Measurements from ENCODE around the gene SYF2.

Gene SYF2

GRCh38 chr1:25206201-25206600 lies 26.1 kb downstream of the SYF2 start:
- H3K4me1 ChIP-seq (ENCODE audit: control insufficient read depth in 2 of 2, insufficient read depth in 1 of 2, low read depth in 1 of 2, low read length in 2 of 2) = no peaks in the 10 kb centered on the region
- no peak overlapping the region for H3K9ac ChIP-seq (ENCODE audit: low read depth, low read length, poor library complexity)
- H3K27me3 ChIP-seq (ENCODE audit: control insufficient read depth in 3 of 3, insufficient read depth in 3 of 3, low read depth in 1 of 3, low read length in 3 of 3) = peaks cover 0 to 23% (median 0%) of the 10 kb centered on the region in 3 experiments
- H3K27ac ChIP-seq (replicated peaks; ENCODE audit: low read length) = no peak overlapping the region
- H4K91ac ChIP-seq (ENCODE audit: low read depth, low read length, poor library complexity) = no peak overlapping the region
- H3K23ac ChIP-seq (ENCODE audit: low read depth, low read length, poor library complexity) = no peak overlapping the region
- DNase-seq (ENCODE audit: low spot score) = no peak
- H3K4ac ChIP-seq (ENCODE audit: low read length) = no peak overlapping the region
- no peak overlapping the region for H3K14ac ChIP-seq (ENCODE audit: low read length)
- H4K8ac ChIP-seq (ENCODE audit: low read depth, low read length) = no peak overlapping the region
- no peak overlapping the region for H2AFZ ChIP-seq (ENCODE audit: low read length)
- WGBS, 2 donors (ENCODE audit: extremely low coverage in 2 of 2, insufficient read length in 2 of 2, insufficient replicate concordance in 1 of 2) = no CpG with 5 or more reads among the region's 5 CpGs
- no peak overlapping the region for H3K18ac ChIP-seq (ENCODE audit: low read length)
- no peak overlapping the region for H3K4me3 ChIP-seq (ENCODE audit: low read length in 2 of 2)
- H2BK120ac ChIP-seq (ENCODE audit: low read depth, low read length) = no peak overlapping the region
- H3K79me1 ChIP-seq (ENCODE audit: low read depth, low read length) = no peaks in the 10 kb centered on the region
- H2BK5ac ChIP-seq (ENCODE audit: low read length) = no peak overlapping the region
- no peak overlapping the region for H2BK15ac ChIP-seq (ENCODE audit: low read length)
- no peak overlapping the region for H3K4me2 ChIP-seq (ENCODE audit: insufficient read depth, low read length, poor library complexity, severe bottlenecking)
- H2BK12ac ChIP-seq (ENCODE audit: low read length) = no peak overlapping the region
- no peak overlapping the region for H2AK5ac ChIP-seq (ENCODE audit: low read depth, low read length)
- H3K9me3 ChIP-seq (replicated peaks in 1 of 2; ENCODE audit: control insufficient read depth in 2 of 2, insufficient read depth in 1 of 2, low read depth in 1 of 2, low read length in 2 of 2) = no peaks in the 10 kb centered on the region
- no peaks in the 10 kb centered on the region for H3K36me3 ChIP-seq (replicated peaks in 1 of 2; ENCODE audit: control insufficient read depth in 2 of 2, insufficient read depth in 2 of 2, low read length in 2 of 2)

GRCh38 chr1:25205786-25206185 lies 26.5 kb downstream of the SYF2 start:
- Histone ChIP-seq H3K4me3 (ENCODE audit: low read length in 2 of 2) (no peak overlapping the region), H3K36me3 (replicated peaks in 1 of 2; ENCODE audit: control insufficient read depth in 2 of 2, insufficient read depth in 2 of 2, low read length in 2 of 2) (no peaks in the 10 kb centered on the region), H3K4me2 (ENCODE audit: insufficient read depth, low read length, poor library complexity, severe bottlenecking) (no peak overlapping the region), H3K27ac (replicated peaks; ENCODE audit: low read length) (no peak overlapping the region), H2AK5ac (ENCODE audit: low read depth, low read length) (no peak overlapping the region), H2BK15ac (ENCODE audit: low read length) (no peak overlapping the region), H2BK5ac (ENCODE audit: low read length) (no peak overlapping the region), H3K4me1 (ENCODE audit: control insufficient read depth in 2 of 2, insufficient read depth in 1 of 2, low read depth in 1 of 2, low read length in 2 of 2) (no peaks in the 10 kb centered on the region), H3K23ac (ENCODE audit: low read depth, low read length, poor library complexity) (no peak overlapping the region), H2BK12ac (ENCODE audit: low read length) (no peak overlapping the region), H3K4ac (ENCODE audit: low read length) (no peak overlapping the region), H3K79me1 (ENCODE audit: low read depth, low read length) (no peaks in the 10 kb centered on the region), H2BK120ac (ENCODE audit: low read depth, low read length) (no peak overlapping the region), H3K14ac (ENCODE audit: low read length) (no peak overlapping the region), H3K27me3 (ENCODE audit: control insufficient read depth in 3 of 3, insufficient read depth in 3 of 3, low read depth in 1 of 3, low read length in 3 of 3) (peaks cover 0 to 27% (median 0%) of the 10 kb centered on the region in 3 experiments), H3K9ac (ENCODE audit: low read depth, low read length, poor library complexity) (no peak overlapping the region), H3K18ac (ENCODE audit: low read length) (no peak overlapping the region), H2AFZ (ENCODE audit: low read length) (no peak overlapping the region), H4K91ac (ENCODE audit: low read depth, low read length, poor library complexity) (no peak overlapping the region), H4K8ac (ENCODE audit: low read depth, low read length) (no peak overlapping the region), H3K9me3 (replicated peaks in 1 of 2; ENCODE audit: control insufficient read depth in 2 of 2, insufficient read depth in 1 of 2, low read depth in 1 of 2, low read length in 2 of 2) (no peaks in the 10 kb centered on the region)
- WGBS, 2 donors (ENCODE audit: extremely low coverage in 2 of 2, insufficient read length in 2 of 2, insufficient replicate concordance in 1 of 2) = no CpG with 5 or more reads among the region's 5 CpGs
- DNase-seq (ENCODE audit: low spot score) = no peak

- H3K27me3 ChIP-seq (ENCODE audit: control insufficient read depth in 3 of 3, insufficient read depth in 3 of 3, low read depth in 1 of 3, low read length in 3 of 3) = peaks cover 0 to 33% (median 0%) of the 10 kb centered on the region in 3 experiments
- H2BK15ac ChIP-seq (ENCODE audit: low read length) = no peak overlapping the region
- no peak overlapping the region for H2BK120ac ChIP-seq (ENCODE audit: low read depth, low read length)
- no CpG with 5 or more reads among the region's 9 CpGs for WGBS, 2 donors (ENCODE audit: extremely low coverage in 2 of 2, insufficient read length in 2 of 2, insufficient replicate concordance in 1 of 2)
- H3K14ac ChIP-seq (ENCODE audit: low read length) = no peak overlapping the region
- H2BK5ac ChIP-seq (ENCODE audit: low read length) = no peak overlapping the region
- H3K36me3 ChIP-seq (replicated peaks in 1 of 2; ENCODE audit: control insufficient read depth in 2 of 2, insufficient read depth in 2 of 2, low read length in 2 of 2) = no peaks in the 10 kb centered on the region
- H3K4me1 ChIP-seq (ENCODE audit: control insufficient read depth in 2 of 2, insufficient read depth in 1 of 2, low read depth in 1 of 2, low read length in 2 of 2) = peaks cover 0 to 3% of the 10 kb centered on the region in 2 donors
- H3K9me3 ChIP-seq (replicated peaks in 1 of 2; ENCODE audit: control insufficient read depth in 2 of 2, insufficient read depth in 1 of 2, low read depth in 1 of 2, low read length in 2 of 2) = no peaks in the 10 kb centered on the region
- peak; percentile 30 for DNase-seq (ENCODE audit: low spot score)
- no peak overlapping the region for H4K8ac ChIP-seq (ENCODE audit: low read depth, low read length)
- H2BK12ac ChIP-seq (ENCODE audit: low read length) = no peak overlapping the region
- H3K9ac ChIP-seq (ENCODE audit: low read depth, low read length, poor library complexity) = no peak overlapping the region
- H2AFZ ChIP-seq (ENCODE audit: low read length) = no peak overlapping the region
- no peak overlapping the region for H2AK5ac ChIP-seq (ENCODE audit: low read depth, low read length)
- no peak overlapping the region for H3K23ac ChIP-seq (ENCODE audit: low read depth, low read length, poor library complexity)
- no peaks in the 10 kb centered on the region for H3K79me1 ChIP-seq (ENCODE audit: low read depth, low read length)
- H3K4ac ChIP-seq (ENCODE audit: low read length) = no peak overlapping the region
- no peak overlapping the region for H3K18ac ChIP-seq (ENCODE audit: low read length)
- H3K4me2 ChIP-seq (ENCODE audit: insufficient read depth, low read length, poor library complexity, severe bottlenecking) = no peak overlapping the region
- no peak overlapping the region for H3K4me3 ChIP-seq (ENCODE audit: low read length in 2 of 2)
- no peak overlapping the region for H3K27ac ChIP-seq (replicated peaks; ENCODE audit: low read length)
- H4K91ac ChIP-seq (ENCODE audit: low read depth, low read length, poor library complexity) = no peak overlapping the region
These were observed 27.4 kb downstream of the SYF2 start for GRCh38 chr1:25204797-25205480.

GRCh38 chr1:25201006-25201405 lies 31.3 kb downstream of the SYF2 start:
- Histone ChIP-seq H3K4me1 (ENCODE audit: control insufficient read depth in 2 of 2, insufficient read depth in 1 of 2, low read depth in 1 of 2, low read length in 2 of 2) (peaks cover 0 to 11% of the 10 kb centered on the region in 2 donors), H3K18ac (ENCODE audit: low read length) (no peak overlapping the region), H3K23ac (ENCODE audit: low read depth, low read length, poor library complexity) (no peak overlapping the region), H2BK120ac (ENCODE audit: low read depth, low read length) (no peak overlapping the region), H3K27ac (replicated peaks; ENCODE audit: low read length) (no peak overlapping the region), H3K9ac (ENCODE audit: low read depth, low read length, poor library complexity) (no peak overlapping the region), H2BK15ac (ENCODE audit: low read length) (no peak overlapping the region), H2BK5ac (ENCODE audit: low read length) (no peak overlapping the region), H3K9me3 (replicated peaks in 1 of 2; ENCODE audit: control insufficient read depth in 2 of 2, insufficient read depth in 1 of 2, low read depth in 1 of 2, low read length in 2 of 2) (no peaks in the 10 kb centered on the region), H3K36me3 (replicated peaks in 1 of 2; ENCODE audit: control insufficient read depth in 2 of 2, insufficient read depth in 2 of 2, low read length in 2 of 2) (no peaks in the 10 kb centered on the region), H3K27me3 (ENCODE audit: control insufficient read depth in 3 of 3, insufficient read depth in 3 of 3, low read depth in 1 of 3, low read length in 3 of 3) (peaks cover 0 to 41% (median 0%) of the 10 kb centered on the region in 3 experiments), H3K79me1 (ENCODE audit: low read depth, low read length) (no peaks in the 10 kb centered on the region), H3K4me2 (ENCODE audit: insufficient read depth, low read length, poor library complexity, severe bottlenecking) (no peak overlapping the region), H3K4me3 (ENCODE audit: low read length in 2 of 2) (no peak overlapping the region), H2AK5ac (ENCODE audit: low read depth, low read length) (no peak overlapping the region), H3K4ac (ENCODE audit: low read length) (no peak overlapping the region), H3K14ac (ENCODE audit: low read length) (no peak overlapping the region), H4K8ac (ENCODE audit: low read depth, low read length) (no peak overlapping the region), H2AFZ (ENCODE audit: low read length) (no peak overlapping the region), H4K91ac (ENCODE audit: low read depth, low read length, poor library complexity) (no peak overlapping the region), H2BK12ac (ENCODE audit: low read length) (no peak overlapping the region)
- no CpG with 5 or more reads among the region's 7 CpGs for WGBS, 2 donors (ENCODE audit: extremely low coverage in 2 of 2, insufficient read length in 2 of 2, insufficient replicate concordance in 1 of 2)
- no peak for DNase-seq (ENCODE audit: low spot score)

Data from neuronal stem cell (in vitro differentiated cells).